Neural cell (in vitro differentiated cells): Measurements from ENCODE around the gene SLC5A5. TPM values are rescaled to one million over a fixed set of nuclear protein-coding genes. Genes with fewer than 3 reads are reported as not detected.

Experiments
- H2AFZ ChIP-seq: fragments of 200-600, 300-800 bp; sonication (generic), shearing (Covaris generic); 2 replicates; pipeline ENCODE4 v1.6.0; 2014; ENCODE audit warnings: low read depth, mild to moderate bottlenecking, antibody characterized with exemption, low read length, moderate library complexity
- H3F3A ChIP-seq: fragments of 200-600 bp; shearing (Covaris generic); 2 replicates; pipeline ENCODE4 v1.6.1; 2016; ENCODE audit warnings: mild to moderate bottlenecking, moderate library complexity, mixed read lengths, antibody characterized with exemption, low read length; ENCODE audit not compliant: insufficient read depth, poor library complexity, severe bottlenecking
- H3K27ac ChIP-seq: fragments of 200-600, 300-800 bp; sonication (generic), shearing (Covaris generic); 2 replicates; pipeline ENCODE4 v1.5.1; 2014; ENCODE audit warnings: mild to moderate bottlenecking, low read length, moderate library complexity
- H3K27me3 ChIP-seq: fragments of 300-800, 200-600 bp; sonication (generic), shearing (Covaris generic); 2 replicates; pipeline ENCODE4 v1.6.0; 2014; ENCODE audit warnings: mild to moderate bottlenecking, low read depth, low read length, moderate library complexity; ENCODE audit not compliant: insufficient read depth
- H3K36me3 ChIP-seq: fragments of 300-800, 200-600 bp; sonication (generic), shearing (Covaris generic); 2 replicates; pipeline ENCODE4 v1.5.1; 2014; ENCODE audit warnings: mild to moderate bottlenecking, antibody characterized with exemption, low read length, moderate library complexity; ENCODE audit not compliant: insufficient read depth
- H3K4me2 ChIP-seq: fragments of 300-800, 200-600 bp; sonication (generic), shearing (Covaris generic); 2 replicates; pipeline ENCODE4 v1.6.0; 2014; ENCODE audit warnings: mild to moderate bottlenecking, low read length
- H3K4me3 ChIP-seq: fragments of 300-800, 200-600 bp; sonication (generic), shearing (Covaris generic); 2 replicates; pipeline ENCODE4 v1.5.1; 2014; ENCODE audit warnings: mild to moderate bottlenecking, low read length, moderate library complexity
- H3K79me2 ChIP-seq: fragments of 200-600 bp; shearing (Covaris generic); replicated peaks from 2 replicates; pipeline ENCODE4 v1.6.0; 2014; ENCODE audit warnings: mild to moderate bottlenecking, low read length, moderate library complexity; ENCODE audit not compliant: insufficient read depth
- H3K9ac ChIP-seq: fragments of 300-800, 200-600 bp; sonication (generic), shearing (Covaris generic); 2 replicates; pipeline ENCODE4 v1.6.1; 2016; ENCODE audit warnings: mild to moderate bottlenecking, low read length, mixed read lengths
- H3K9me2 ChIP-seq: fragments of 200-600 bp; shearing (Covaris generic); 2 replicates; pipeline ENCODE4 v1.6.1; 2016; ENCODE audit warnings: mild to moderate bottlenecking, low read length, mixed read lengths; ENCODE audit not compliant: insufficient read depth
- H3K9me3 ChIP-seq: fragments of 200-600, 300-800 bp; sonication (generic), shearing (Covaris generic); 2 replicates; pipeline ENCODE4 v1.6.1; 2016; ENCODE audit warnings: mild to moderate bottlenecking, mixed run types, low read length, moderate library complexity, mixed read lengths
- H4K20me1 ChIP-seq: fragments of 200-600 bp; shearing (Covaris generic); 2 replicates; pipeline ENCODE4 v1.6.1; 2016; ENCODE audit warnings: mild to moderate bottlenecking, mixed run types; ENCODE audit not compliant: insufficient read depth
- CTCF ChIP-seq: fragments of 450-650 bp; IDR thresholded peaks from 2 replicates; pipeline ENCODE4 v1.5.1; 2014; ENCODE audit warnings: antibody characterized with exemption, mild to moderate bottlenecking, moderate library complexity; ENCODE audit not compliant: poor library complexity, severe bottlenecking
- EP300 ChIP-seq: fragments of 450-650 bp; conservative IDR thresholded peaks from 2 replicates; pipeline ENCODE4 v1.6.1; 2014; ENCODE audit warnings: antibody characterized with exemption, mild to moderate bottlenecking, moderate library complexity; ENCODE audit not compliant: poor library complexity, severe bottlenecking
- EZH2 ChIP-seq: fragments of 200-600, 300-800 bp; shearing (Covaris generic), sonication (generic); IDR thresholded peaks from 2 replicates; pipeline ENCODE4 v1.6.1; 2014; ENCODE audit warnings: antibody characterized with exemption, low read length, borderline replicate concordance, mild to moderate bottlenecking; ENCODE audit not compliant: insufficient read depth, poor library complexity, severe bottlenecking
- MXI1 ChIP-seq: fragments of 450-650 bp; conservative IDR thresholded peaks from 2 replicates; pipeline ENCODE4 v1.6.1; 2014; ENCODE audit warnings: antibody characterized with exemption, mild to moderate bottlenecking; ENCODE audit not compliant: poor library complexity, severe bottlenecking
- POLR2AphosphoS5 ChIP-seq: IDR thresholded peaks from 2 replicates; pipeline ENCODE4 v1.6.1; 2012
- RAD21 ChIP-seq: fragments of 450-650 bp; conservative IDR thresholded peaks from 2 replicates; pipeline ENCODE4 v1.6.1; 2014; ENCODE audit warnings: antibody characterized with exemption, mild to moderate bottlenecking, moderate library complexity
- REST ChIP-seq: IDR thresholded peaks from 2 replicates; pipeline ENCODE4 v1.6.1; 2012; ENCODE audit warnings: borderline replicate concordance
- SMC3 ChIP-seq: fragments of 450-650 bp; conservative IDR thresholded peaks from 2 replicates; pipeline ENCODE4 v1.6.1; 2014; ENCODE audit warnings: antibody characterized with exemption, mild to moderate bottlenecking, moderate library complexity; ENCODE audit not compliant: poor library complexity
- TAF1 ChIP-seq: IDR thresholded peaks from 2 replicates; pipeline ENCODE4 v1.6.1; 2012; ENCODE audit warnings: low read depth
- polyA plus RNA-seq: library from polyadenylated mRNA; depleted of rRNA; stranded (reverse); fragments of >200 nt; gene quantifications from 2 replicates; pipeline ENCODE4 v1.2.3, GENCODE V29; 2014

The SLC5A5 gene
- polyA plus RNA-seq, 1 donor from 2014 or later: not detected

GRCh38 chr19:17862711-17863519 is 8.8 kb upstream of the SLC5A5 start:
- Histone ChIP-seq H3K27me3 (no peaks in the 10 kb centered on the region), H3K9ac (no peak overlapping the region), H3F3A (no peaks in the 10 kb centered on the region), H3K36me3 (no peaks in the 10 kb centered on the region), H3K4me2 (no peak overlapping the region), H3K79me2 (peaks cover 21% of the 10 kb centered on the region), H3K27ac (no peak overlapping the region), H3K9me3 (no peaks in the 10 kb centered on the region), H2AFZ (no peak overlapping the region), H3K4me3 (no peak overlapping the region), H3K9me2 (no peaks in the 10 kb centered on the region), H4K20me1 (peaks cover 4% of the 10 kb centered on the region)
- TF ChIP-seq SMC3: no peak
- no peak for TF ChIP-seq REST
- TF ChIP-seq TAF1: no peak
- TF ChIP-seq EZH2: no peak
- no peak for TF ChIP-seq CTCF
- TF ChIP-seq RAD21: no peak
- no peak for TF ChIP-seq MXI1
- no peak for TF ChIP-seq EP300
- TF ChIP-seq POLR2AphosphoS5: no peak

- Histone ChIP-seq H3K27ac (no peak overlapping the region), H3K27me3 (no peaks in the 10 kb centered on the region), H2AFZ (no peak overlapping the region), H3K4me3 (no peak overlapping the region), H3K4me2 (no peak overlapping the region), H4K20me1 (peaks cover 4% of the 10 kb centered on the region), H3F3A (no peaks in the 10 kb centered on the region), H3K36me3 (no peaks in the 10 kb centered on the region), H3K9ac (no peak overlapping the region), H3K79me2 (peaks cover 21% of the 10 kb centered on the region), H3K9me2 (no peaks in the 10 kb centered on the region), H3K9me3 (no peaks in the 10 kb centered on the region)
- TF ChIP-seq REST (no peak), CTCF (no peak), EP300 (no peak), EZH2 (no peak), POLR2AphosphoS5 (no peak), RAD21 (no peak), TAF1 (no peak), SMC3 (no peak), MXI1 (no peak)
Observed at GRCh38 chr19:17863520-17864182, 8.1 kb upstream of the SLC5A5 start.
